ENCODE measurements around the gene RMND5B. TPM values are rescaled to one million over a fixed set of nuclear protein-coding genes. Genes with fewer than 3 reads are reported as not detected.

RMND5B gene, protein sequence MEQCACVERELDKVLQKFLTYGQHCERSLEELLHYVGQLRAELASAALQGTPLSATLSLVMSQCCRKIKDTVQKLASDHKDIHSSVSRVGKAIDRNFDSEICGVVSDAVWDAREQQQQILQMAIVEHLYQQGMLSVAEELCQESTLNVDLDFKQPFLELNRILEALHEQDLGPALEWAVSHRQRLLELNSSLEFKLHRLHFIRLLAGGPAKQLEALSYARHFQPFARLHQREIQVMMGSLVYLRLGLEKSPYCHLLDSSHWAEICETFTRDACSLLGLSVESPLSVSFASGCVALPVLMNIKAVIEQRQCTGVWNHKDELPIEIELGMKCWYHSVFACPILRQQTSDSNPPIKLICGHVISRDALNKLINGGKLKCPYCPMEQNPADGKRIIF
- polyA plus RNA-seq: 11.4 and 12.2 TPM in 2 replicates

GRCh38 chr5:178130576-178131445 lies at the start of gene RMND5B:
RMND5B (plus strand) TSS chr5:178131014; CDS start chr5:178138120, 7,106 bp downstream.

GRCh38 chr5:178113141-178113787 lies 17.6 kb upstream of the RMND5B start, which contains the start of gene N4BP3:
N4BP3 (plus strand) TSS chr5:178113532; CDS start chr5:178119584, 6,052 bp downstream.

GRCh38 chr5:178153530-178154340 lies 22.9 kb downstream of the RMND5B start, which contains the start of gene NHP2:
NHP2 (minus strand) TSS chr5:178153885; CDS start chr5:178153817, 68 bp downstream.

GRCh38 chr5:178187014-178187413 lies 56.2 kb downstream of the RMND5B start, which contains the start of gene GMCL2:
GMCL2 (minus strand) TSS chr5:178187371; CDS start chr5:178187299, 72 bp downstream.

Other genes with a start within 250 kb of the RMND5B start
- gene PROP1, start 134.8 kb upstream of the RMND5B start, polyA plus RNA-seq: not detected in 2 replicates
- 0.43 and 0.79 TPM in 2 replicates for gene N4BP3, start 17.5 kb upstream of the RMND5B start, polyA plus RNA-seq
- gene NHP2, start 22.9 kb downstream of the RMND5B start, polyA plus RNA-seq: 189 and 204 TPM in 2 replicates
- not detected in 2 replicates for gene GMCL2, start 56.4 kb downstream of the RMND5B start, polyA plus RNA-seq
- gene HNRNPAB, start 73.5 kb downstream of the RMND5B start, polyA plus RNA-seq: 6.7 and 8.6 TPM in 2 replicates
- 1.6 and 5.2 TPM in 2 replicates for gene PHYKPL, start 101.8 kb downstream of the RMND5B start, polyA plus RNA-seq